Epithelial cell of proximal tubule (primary cell): ENCODE measurements around the gene MYBPC3. TPM values are rescaled to one million over a fixed set of nuclear protein-coding genes. Genes with fewer than 3 reads are reported as not detected.
"Not testable (repeated sequence)": the region's sequence is repeated elsewhere in the genome, so short reads cannot be mapped to it uniquely, and the experiment has no call there.

Experiments
- DNase-seq: peaks from one replicate; pipeline ENCODE4 v3.0.0-alpha.2; 2011; ENCODE audit warnings: low read depth
- H3K4me3 ChIP-seq: 2 replicates; pipeline ENCODE4 v1.5.1; 2011; ENCODE audit warnings: low read depth, mild to moderate bottlenecking, low read length
- CTCF ChIP-seq: conservative IDR thresholded peaks from 2 replicates; pipeline ENCODE4 v1.5.1; 2012; ENCODE audit warnings: low read depth, mild to moderate bottlenecking, low read length
- total RNA-seq: library from RNA; depleted of rRNA; stranded (reverse); fragments of >200 nt; gene quantifications from 2 replicates; pipeline ENCODE4 v1.2.3, GENCODE V29; 2015

Gene MYBPC3
- total RNA-seq, 1 donor from 2014 or later, result not detected

- H3K4me3 ChIP-seq, result no peak overlapping the region
- no peak for TF ChIP-seq CTCF
Observed at GRCh38 chr11:47338396-47339241, 13.9 kb downstream of the MYBPC3 start.

GRCh38 chr11:47337229-47337924 is 15.1 kb downstream of the MYBPC3 start:
- H3K4me3 ChIP-seq, result no peak overlapping the region
- DNase-seq, result no peak
- TF ChIP-seq CTCF, result no peak

More at GRCh38 chr11:47338396-47339241, 13.9 kb downstream of the MYBPC3 start:
- no peak for DNase-seq

- no peak for DNase-seq
- no peak for TF ChIP-seq CTCF
- no peak overlapping the region for H3K4me3 ChIP-seq
Observed at GRCh38 chr11:47336595-47336994, 15.9 kb downstream of the MYBPC3 start.

- H3K4me3 ChIP-seq, result no peak overlapping the region
- TF ChIP-seq CTCF, result no peak
- DNase-seq, result no peak
Observed at GRCh38 chr11:47335733-47336132, 16.8 kb downstream of the MYBPC3 start.

- not testable (repeated sequence) for DNase-seq, H3K4me3 ChIP-seq
Observed at GRCh38 chr11:47334699-47335411, 17.6 kb downstream of the MYBPC3 start.

- no peak for TF ChIP-seq CTCF
- no peak overlapping the region for H3K4me3 ChIP-seq
- no peak for DNase-seq
Observed at GRCh38 chr11:47333886-47334443, 18.5 kb downstream of the MYBPC3 start.

- no peak overlapping the region for H3K4me3 ChIP-seq
- DNase-seq, result no peak
- TF ChIP-seq CTCF, result no peak
Observed at GRCh38 chr11:47333526-47333845, 19.0 kb downstream of the MYBPC3 start.
